HG03520 (cell line): Measurements from ENCODE around the gene KIF1B.
"Not testable (repeated sequence)": the region's sequence is repeated elsewhere in the genome, so short reads cannot be mapped to it uniquely, and the experiment has no call there.

Experiments used
- ATAC-seq: cut with Tn5 transposase; IDR thresholded peaks from one replicate; pipeline ENCODE4 v1.9.1; 2021; ENCODE audit warnings: mild to moderate bottlenecking, moderate library complexity; ENCODE audit not compliant: unreplicated experiment

The KIF1B gene

DNA sequence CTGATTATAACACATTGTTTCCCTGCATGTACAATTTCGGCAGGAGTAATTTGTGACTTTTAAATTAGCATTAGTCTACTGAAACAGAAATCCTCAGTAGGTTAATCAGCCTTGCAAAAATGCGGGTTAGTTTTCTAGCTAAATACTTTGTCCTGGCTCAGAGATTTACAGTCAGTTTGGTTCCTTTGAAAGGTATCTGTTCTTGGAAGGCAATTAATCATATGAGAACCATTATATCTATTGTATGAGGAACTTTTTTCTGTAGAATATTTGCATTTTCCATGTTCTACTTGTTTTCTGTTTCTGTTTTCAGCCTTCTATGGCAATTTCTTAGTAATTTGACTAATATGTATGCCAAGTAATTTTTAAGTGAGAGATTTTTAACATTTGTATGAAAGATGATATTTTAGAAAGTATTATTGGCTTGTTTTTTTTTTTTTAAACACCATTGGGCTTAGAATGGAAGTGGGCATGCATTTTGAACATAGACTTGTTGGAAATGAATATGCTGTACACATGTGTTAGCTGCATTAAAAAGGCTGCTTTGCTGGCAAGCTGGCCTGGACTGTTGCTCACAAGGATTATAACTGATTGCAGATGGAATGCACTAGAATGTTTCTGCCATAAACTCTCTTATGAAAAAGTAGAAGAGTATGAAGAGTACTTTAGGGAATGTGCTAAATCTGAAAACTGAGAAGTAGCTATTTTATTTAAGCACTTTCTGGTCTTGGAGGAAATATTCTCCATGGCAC is 26.2 kb downstream of the KIF1B start:
- ATAC-seq = no peak

GRCh38 chr1:10237157-10237539 is 26.8 kb downstream of the KIF1B start:
- no peak for ATAC-seq

DNA sequence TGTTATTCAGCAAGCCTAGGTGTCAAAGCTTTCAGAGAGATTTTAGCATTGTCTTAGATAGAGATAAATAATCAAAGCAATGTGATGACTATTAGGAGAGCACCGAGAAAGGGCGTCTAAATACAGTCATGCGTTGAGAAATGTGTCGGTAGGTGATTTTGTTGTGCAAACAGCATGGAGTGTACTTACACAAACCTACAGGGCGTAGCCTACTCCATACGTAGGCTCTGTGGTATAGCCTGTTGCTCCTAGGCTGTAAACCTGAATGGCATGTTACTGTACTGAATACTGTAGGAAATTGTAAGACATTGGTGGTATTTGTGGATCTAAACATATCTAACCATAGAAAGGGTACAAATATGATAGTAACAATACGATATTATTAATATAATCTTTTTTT is 31.8 kb downstream of the KIF1B start:
- no peak for ATAC-seq

- ATAC-seq = no peak
These were observed 32.4 kb downstream of the KIF1B start for GRCh38 chr1:10242811-10243210.

GRCh38 chr1:10245674-10246073 is 35.3 kb downstream of the KIF1B start:
- ATAC-seq = no peak

DNA sequence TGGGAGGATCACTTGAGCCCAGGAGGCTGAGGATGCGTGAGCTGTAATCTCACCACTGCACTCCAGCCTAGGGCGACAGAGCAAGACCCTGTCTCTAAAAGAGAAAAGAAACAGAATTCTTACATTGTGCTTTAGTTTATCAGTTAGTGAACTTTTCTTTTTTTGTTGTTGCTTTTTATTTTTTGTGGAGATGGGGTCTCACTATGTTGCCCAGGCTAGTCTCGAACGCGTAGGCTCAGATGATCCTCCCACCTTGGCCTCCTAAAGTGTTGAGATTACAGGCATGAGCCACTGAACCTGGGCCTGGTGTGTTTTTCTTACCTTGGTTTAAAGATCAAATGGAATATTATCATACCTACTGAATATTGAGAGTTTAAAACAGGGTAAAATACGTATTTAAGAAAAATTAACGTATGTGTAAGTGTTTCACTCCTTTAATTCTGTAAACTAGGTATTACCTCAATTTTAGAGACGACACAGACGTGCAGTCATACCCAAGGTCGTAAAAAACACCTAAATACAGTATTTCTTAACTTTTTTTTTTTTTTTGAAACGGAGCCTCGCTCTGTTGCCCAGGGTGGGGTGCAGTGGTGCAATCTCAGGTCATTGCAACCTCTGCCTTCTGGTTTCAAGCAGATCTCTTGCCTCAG is 39.6 kb downstream of the KIF1B start:
- ATAC-seq = no peak

DNA sequence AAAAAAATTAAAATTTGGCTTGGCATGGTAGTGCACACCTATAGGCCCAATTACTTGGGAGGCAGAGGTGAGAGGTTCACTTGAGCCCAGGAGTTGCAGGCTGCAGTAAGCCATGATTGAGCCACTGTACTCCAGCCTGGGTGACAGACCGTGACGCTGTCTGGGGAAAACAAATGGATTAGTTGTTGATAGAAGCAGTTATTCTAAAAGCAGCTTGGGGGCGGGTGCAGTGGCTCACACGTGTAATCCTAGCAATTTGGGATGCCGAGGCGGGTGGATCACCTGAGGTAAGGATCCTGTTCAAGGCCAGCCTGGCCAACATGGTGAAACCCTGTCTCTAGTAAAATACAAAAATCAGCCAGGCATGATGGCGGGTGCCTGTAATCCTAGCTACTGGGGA is 40.3 kb downstream of the KIF1B start:
- ATAC-seq = no peak

DNA sequence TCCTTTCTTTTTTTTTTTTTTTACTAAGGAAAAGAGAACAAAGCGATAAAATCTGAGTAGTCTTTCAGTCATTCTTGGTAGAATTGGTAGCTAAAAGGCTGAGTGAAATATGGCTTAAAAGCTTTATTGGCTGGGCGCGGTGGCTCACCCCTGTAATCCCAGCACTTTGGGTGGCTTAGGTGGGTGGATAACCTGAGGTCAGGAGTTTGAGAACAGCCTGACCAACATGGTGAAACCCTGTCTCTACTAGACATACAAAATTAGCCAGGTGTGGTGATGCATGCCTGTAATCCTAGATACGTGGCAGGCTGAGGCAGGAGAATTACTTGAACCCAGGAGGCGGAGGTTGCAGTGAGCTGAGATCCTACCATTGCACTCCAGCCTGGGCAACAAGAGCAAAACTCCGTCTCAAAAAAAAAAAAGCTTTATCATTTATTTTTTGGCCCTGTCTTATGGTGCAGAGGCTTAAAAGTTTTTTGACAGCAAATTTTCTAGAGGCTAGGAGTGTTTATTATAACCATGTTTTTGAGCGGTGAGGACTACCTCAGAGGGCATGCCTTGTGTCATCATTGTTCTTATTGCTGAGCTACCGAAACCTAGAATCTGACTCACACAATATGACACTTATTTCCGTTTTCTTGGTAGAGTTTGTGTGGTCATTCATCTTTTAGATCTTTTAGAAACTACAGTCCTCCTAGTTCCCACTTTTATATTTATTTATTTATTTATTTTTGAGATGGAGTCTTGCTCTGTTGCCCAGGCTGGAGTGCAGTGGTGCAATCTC is 41.1 kb downstream of the KIF1B start:
- ATAC-seq = not testable (repeated sequence)

- no peak for ATAC-seq
These were observed 42.1 kb downstream of the KIF1B start for GRCh38 chr1:10252508-10252907.

DNA sequence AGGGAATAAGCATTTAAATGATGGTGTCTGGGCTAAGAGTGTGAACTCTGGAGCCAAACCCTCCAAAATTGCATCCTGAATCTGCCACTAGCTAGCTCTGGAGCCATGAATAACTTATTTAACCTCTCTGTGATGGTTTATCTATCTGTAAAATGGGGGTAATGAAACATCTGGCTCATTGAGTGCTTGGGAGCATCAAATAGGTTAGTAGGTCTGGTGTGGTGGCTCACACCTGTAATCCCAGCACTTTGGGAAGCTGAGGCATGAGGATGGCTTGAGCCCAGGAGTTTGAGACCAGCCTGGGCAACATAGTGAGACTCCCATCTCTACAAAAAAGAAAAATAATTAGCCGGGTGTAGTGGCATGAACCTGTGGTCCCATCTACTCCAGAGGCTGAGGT is 42.8 kb downstream of the KIF1B start:
- no peak for ATAC-seq

GRCh38 chr1:10253755-10254154 is 43.4 kb downstream of the KIF1B start:
- no peak for ATAC-seq

DNA sequence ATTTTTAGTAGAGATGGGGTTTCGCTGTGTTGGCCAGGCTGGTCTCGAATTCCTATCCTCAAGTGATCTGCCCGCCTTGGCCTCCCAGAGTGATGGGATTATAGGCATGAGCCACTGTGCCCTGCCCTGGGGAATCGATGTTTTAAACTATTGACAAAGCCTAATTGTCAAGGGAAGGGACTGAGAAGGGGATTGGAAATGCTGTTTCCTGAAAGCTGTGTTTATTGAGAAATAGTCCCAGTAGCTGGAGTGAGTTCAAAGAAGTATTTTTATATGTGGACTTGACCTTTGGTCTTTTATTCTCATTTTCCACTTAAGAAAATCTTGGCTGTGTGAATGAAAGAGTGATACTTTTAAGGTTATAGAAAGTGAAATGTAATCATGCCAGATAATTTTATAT is 47.5 kb downstream of the KIF1B start:
- ATAC-seq = no peak

- not testable (repeated sequence) for ATAC-seq
These were observed 49.2 kb downstream of the KIF1B start for GRCh38 chr1:10259547-10259946.

DNA sequence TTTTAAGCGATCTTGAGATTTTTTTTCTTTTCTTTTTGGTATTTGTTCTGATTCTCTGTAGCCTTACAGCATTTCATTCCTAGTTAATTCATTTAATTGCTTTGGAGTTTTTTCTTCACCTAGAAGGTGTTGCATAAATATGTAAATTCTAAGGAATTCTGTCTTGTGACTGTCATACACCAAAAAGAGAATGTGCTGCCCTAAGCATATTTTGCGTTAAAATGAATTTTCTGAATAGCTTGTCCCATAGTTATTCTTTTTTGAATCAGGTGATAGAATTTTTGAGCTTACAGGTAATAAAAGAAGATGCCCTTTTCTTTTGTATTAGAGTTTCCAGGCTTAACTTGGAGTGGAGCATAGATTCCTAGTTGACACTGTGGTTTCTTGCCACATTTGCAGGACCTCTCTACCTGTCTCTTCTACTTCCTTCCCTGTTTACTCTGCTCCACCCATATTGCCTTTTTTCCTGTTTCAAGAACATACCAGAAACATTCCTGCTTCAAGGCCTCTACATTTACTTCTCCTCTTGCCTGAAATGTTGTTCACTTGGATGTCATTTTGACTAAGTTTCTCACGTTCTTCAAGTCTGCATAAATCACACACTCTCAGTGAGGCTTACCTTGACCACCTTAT is 53.2 kb downstream of the KIF1B start:
- no peak for ATAC-seq

- no peak for ATAC-seq
These were observed 54.7 kb downstream of the KIF1B start for GRCh38 chr1:10265027-10265426.

GRCh38 chr1:10265900-10266299 is 55.5 kb downstream of the KIF1B start:
- no peak for ATAC-seq

- ATAC-seq = no peak
These were observed 56.9 kb downstream of the KIF1B start for GRCh38 chr1:10267319-10267718.

DNA sequence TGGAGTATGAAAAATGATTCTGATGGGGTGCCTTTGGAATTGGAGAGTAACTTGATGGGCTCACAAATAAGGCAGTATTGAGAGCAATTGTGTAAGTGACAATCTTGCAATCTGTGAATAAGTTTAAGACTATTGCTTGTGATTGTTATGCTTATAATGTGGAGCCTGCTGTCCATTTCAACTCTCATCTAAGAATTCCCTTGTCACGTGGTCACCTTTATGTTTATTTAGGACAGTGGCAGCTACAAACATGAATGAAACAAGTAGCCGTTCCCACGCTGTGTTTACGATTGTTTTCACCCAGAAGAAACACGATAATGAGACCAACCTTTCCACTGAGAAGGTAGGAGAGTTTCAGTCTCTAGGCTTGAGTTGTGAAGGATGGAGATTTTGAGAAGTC is 57.6 kb downstream of the KIF1B start:
- no peak for ATAC-seq

DNA sequence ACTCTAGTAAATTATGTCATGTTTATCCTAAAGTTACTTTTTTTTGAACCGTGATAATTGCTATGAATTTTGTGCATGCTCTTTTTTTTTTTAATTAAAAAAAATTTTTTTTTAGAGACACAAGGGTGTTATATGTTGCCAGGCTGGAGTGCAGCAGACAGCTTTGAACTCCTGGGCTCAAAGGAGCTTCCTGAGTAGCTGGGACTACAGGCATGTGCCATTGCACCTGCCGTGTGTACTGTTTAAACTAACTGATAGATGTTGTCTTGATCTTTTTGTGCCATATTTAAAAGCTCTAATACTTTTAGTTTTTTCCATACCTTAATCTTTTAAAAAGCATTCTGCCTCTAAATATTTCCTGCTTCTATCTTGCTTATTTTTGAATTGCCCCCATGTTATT is 60.7 kb downstream of the KIF1B start:
- ATAC-seq = no peak

GRCh38 chr1:10271869-10272268 is 61.5 kb downstream of the KIF1B start:
- no peak for ATAC-seq

GRCh38 chr1:10272274-10272673 is 61.9 kb downstream of the KIF1B start:
- ATAC-seq = no peak
